Tibial nerve (tissue), 4 donors: ENCODE measurements around the gene LGALS4. TPM values are rescaled to one million over a fixed set of nuclear protein-coding genes. Genes with fewer than 3 reads are reported as not detected.
A peak's percentile ranks its signal among the peaks of the same experiment; 100 is the strongest.
"Not testable (repeated sequence)": the region's sequence is repeated elsewhere in the genome, so short reads cannot be mapped to it uniquely, and the experiment has no call there.

Experiments
- DNase-seq, 2 donors: peaks; one replicate each; pipeline ENCODE4 v3.0.0-alpha.2; 2019; ENCODE audit warnings: low spot score in 2 of 2
- H3K27ac ChIP-seq, 4 donors: fragments of 200-600 bp; sonication (generic) in 3 of 4; one replicate each; pipeline ENCODE4 v1.5.1; 2017 to 2019; ENCODE audit warnings: mild to moderate bottlenecking in 1 of 4
- H3K27me3 ChIP-seq, 2 donors: fragments of 200-600 bp; sonication (generic) in 1 of 2; one replicate each; pipeline versions ENCODE4 v1.5.1 to v1.6.0; 2017 to 2019
- H3K36me3 ChIP-seq, 3 donors: fragments of 200-600 bp; sonication (generic); one replicate each; pipeline ENCODE4 v1.5.1; 2018 to 2019
- H3K4me1 ChIP-seq, 4 donors: fragments of 200-600 bp; sonication (generic) in 3 of 4; one replicate each; pipeline ENCODE4 v1.5.1; 2017 to 2019
- H3K4me3 ChIP-seq, 4 donors: fragments of 200-600 bp; sonication (generic) in 3 of 4; one replicate each; pipeline ENCODE4 v1.5.1; 2017 to 2019; ENCODE audit warnings: mild to moderate bottlenecking in 1 of 4, moderate library complexity in 1 of 4
- H3K9me3 ChIP-seq, 4 donors: fragments of 200-600 bp; sonication (generic) in 3 of 4; one replicate each; pipeline ENCODE4 v1.5.1; 2017 to 2019
- CTCF ChIP-seq, 5 experiments: fragments of 200-600 bp in 3 of 5; fragments of 450-650 bp in 2 of 5; sonication (generic) in 3 of 5; IDR thresholded peaks; one replicate each; pipeline ENCODE4 v1.5.1; 2016 to 2019; ENCODE audit warnings: antibody characterized with exemption in 5 of 5, mild to moderate bottlenecking in 3 of 5, moderate library complexity in 2 of 5
- EP300 ChIP-seq, 2 donors: sonication (generic); formaldehyde crosslinking; IDR thresholded peaks; one replicate each; pipeline ENCODE4 v1.6.1; 2017; ENCODE audit warnings: antibody characterized with exemption in 2 of 2, mild to moderate bottlenecking in 1 of 2
- POLR2A ChIP-seq, 2 donors: fragments of 450-650 bp; IDR thresholded peaks; one replicate each; pipeline ENCODE4 v1.6.1; 2017; ENCODE audit warnings: antibody characterized with exemption in 2 of 2, mild to moderate bottlenecking in 2 of 2, moderate library complexity in 2 of 2
- WGBS, 2 donors: methylation state at CpG; one replicate each; pipeline ENCODE4 v1.1.5; 2018; 5-methylcytosine and 5-hydroxymethylcytosine counted together
- total RNA-seq, 4 donors: library from RNA; depleted of rRNA; stranded (reverse); fragments of >200 nt; gene quantifications; one replicate each; pipeline ENCODE4 v1.1.0, GENCODE V29; 2016

Gene LGALS4
- total RNA-seq, 4 donors from 2014 or later, result 0.20 to 2.1 (median 0.63) TPM; not detected in 1

DNA sequence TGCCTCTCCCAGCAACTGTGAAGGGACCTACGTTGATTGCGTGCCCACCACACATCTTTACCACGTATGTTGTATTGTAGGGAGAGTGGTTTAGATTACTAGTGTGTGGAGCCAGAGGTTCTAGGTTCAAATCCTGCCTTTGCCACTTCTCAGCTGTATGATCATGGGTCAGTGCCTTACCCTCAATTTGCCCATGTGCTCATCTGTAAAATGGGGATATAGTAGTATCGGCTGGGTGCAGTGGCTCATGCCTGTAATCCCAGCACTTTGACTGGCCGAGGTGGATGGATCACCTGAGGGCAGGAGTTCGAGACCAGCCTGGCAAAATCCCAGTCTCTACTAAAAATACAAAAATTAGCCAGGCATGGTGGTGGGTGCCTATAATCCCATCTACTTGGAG, 578 bp upstream of the LGALS4 start:
- H3K4me1 ChIP-seq, result no peaks in the 10 kb centered on the region
- 91 to 96% methylated on average over 6 of the region's 6 CpGs for WGBS, 2 donors
- DNase-seq, result no peak
- TF ChIP-seq CTCF (IDR thresholded peaks at IDR 0.05) (no peak), EP300 (IDR thresholded peaks at IDR 0.05) (no peak), POLR2A (IDR thresholded peaks at IDR 0.05) (no peak)
- H3K9me3 ChIP-seq, result no peaks in the 10 kb centered on the region
- peak overlapping the region in 1 of 4 donors; percentile 64 for H3K27ac ChIP-seq
- H3K36me3 ChIP-seq, result peaks cover 0 to 48% (median 22%) of the 10 kb centered on the region in 3 donors
- H3K4me3 ChIP-seq, result no peak overlapping the region
- H3K27me3 ChIP-seq, result no peaks in the 10 kb centered on the region

DNA sequence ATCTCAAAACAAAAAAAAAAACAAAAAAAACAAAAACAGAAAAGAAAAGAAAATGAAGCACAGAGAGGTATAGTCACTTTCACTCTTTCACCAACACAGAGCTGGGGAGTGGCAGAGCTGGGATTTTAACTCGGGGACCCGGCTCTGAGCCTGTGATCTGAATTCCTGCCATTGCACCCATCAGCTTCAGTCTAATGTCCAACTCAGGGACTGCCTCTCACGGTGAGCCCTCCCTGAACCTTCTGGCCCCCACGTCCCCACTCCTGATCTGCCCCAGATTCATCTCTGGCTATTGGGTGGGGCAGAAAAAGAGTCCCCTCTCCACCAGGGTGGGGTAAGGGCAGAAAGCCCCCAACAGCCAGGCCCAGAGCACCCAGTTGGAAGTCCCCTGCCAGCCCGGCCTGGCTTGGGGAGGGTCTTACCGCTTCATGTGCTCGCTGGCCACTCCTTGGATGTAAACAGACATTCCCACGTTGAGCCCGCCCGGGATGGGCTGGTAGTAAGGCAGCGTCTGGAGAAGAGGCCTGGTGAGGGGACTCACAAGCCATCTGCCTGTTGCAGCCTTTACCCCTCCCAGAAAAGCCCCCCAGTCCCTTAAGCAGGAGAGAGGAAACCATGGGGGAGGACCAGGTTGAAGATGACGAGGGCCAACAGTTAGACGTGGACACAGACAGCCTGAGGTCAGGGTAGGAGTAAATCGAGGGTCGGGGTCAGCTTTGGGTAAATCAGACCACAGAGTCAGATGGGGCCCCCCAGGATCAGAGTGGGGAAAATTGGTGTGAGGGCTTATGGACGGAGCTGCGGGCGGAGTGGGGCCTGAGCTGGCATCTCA, 520 bp downstream of the LGALS4 start:
- H3K9me3 ChIP-seq, result no peaks in the 10 kb centered on the region
- H3K27me3 ChIP-seq, result no peaks in the 10 kb centered on the region
- H3K36me3 ChIP-seq, result peaks cover 0 to 37% (median 22%) of the 10 kb centered on the region in 3 donors
- peak overlapping the region in 1 of 4 donors; percentile 70 for H3K27ac ChIP-seq
- WGBS, 2 donors, result 71 to 72% methylated on average over 18 of the region's 18 CpGs
- DNase-seq, result no peak
- TF ChIP-seq CTCF (IDR thresholded peaks at IDR 0.05) (no peak), POLR2A (IDR thresholded peaks at IDR 0.05) (no peak), EP300 (IDR thresholded peaks at IDR 0.05) (no peak)
- peak overlapping the region in 1 of 4 donors; percentile 18 for H3K4me3 ChIP-seq
- H3K4me1 ChIP-seq, result no peaks in the 10 kb centered on the region

- DNase-seq, result no peak
- WGBS, 2 donors, result 91 to 96% methylated on average over 7 to 8 of the region's 8 CpGs
These were observed 3.0 kb downstream of the LGALS4 start for GRCh38 chr19:38809592-38810252.

DNA sequence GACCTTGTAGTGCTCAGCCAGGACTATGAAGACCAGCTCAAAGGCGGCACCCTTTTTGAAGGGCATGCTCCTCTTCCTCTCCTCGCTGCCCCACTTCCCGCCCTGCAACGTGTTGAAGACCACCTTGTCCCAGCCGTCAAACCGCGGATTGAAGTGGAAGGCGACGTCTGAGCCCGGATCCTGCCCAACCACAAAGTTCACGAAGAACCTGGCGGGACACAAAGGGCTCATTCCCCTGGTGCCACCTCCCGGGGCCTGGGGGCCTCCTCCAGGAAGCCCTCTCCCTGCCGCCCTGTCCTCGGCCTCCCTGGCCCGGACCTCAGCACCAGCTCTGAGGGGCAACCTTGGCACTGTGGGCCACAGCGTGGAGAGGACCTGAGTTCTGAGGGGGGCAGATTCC, 4.0 kb downstream of the LGALS4 start:
- Histone ChIP-seq H3K27me3 (no peaks in the 10 kb centered on the region), H3K27ac (no peak overlapping the region), H3K4me1 (no peaks in the 10 kb centered on the region), H3K4me3 (no peak overlapping the region), H3K36me3 (peaks cover 0 to 28% (median 2%) of the 10 kb centered on the region in 3 donors), H3K9me3 (no peaks in the 10 kb centered on the region)
- DNase-seq, result no peak
- 94 to 97% methylated on average over 17 of the region's 17 CpGs for WGBS, 2 donors
- TF ChIP-seq POLR2A (IDR thresholded peaks at IDR 0.05) (no peak), CTCF (IDR thresholded peaks at IDR 0.05) (no peak), EP300 (IDR thresholded peaks at IDR 0.05) (no peak)

More at GRCh38 chr19:38809592-38810252, 3.0 kb downstream of the LGALS4 start:
- no peaks in the 10 kb centered on the region for H3K4me1 ChIP-seq
- peaks cover 0 to 22% (median 0%) of the 10 kb centered on the region in 3 donors for H3K36me3 ChIP-seq
- no peak overlapping the region for H3K27ac ChIP-seq
- H3K27me3 ChIP-seq, result no peaks in the 10 kb centered on the region
- TF ChIP-seq POLR2A (IDR thresholded peaks at IDR 0.05), result no peak
- no peak for TF ChIP-seq EP300 (IDR thresholded peaks at IDR 0.05)
- TF ChIP-seq CTCF (IDR thresholded peaks at IDR 0.05), result no peak
- no peak overlapping the region for H3K4me3 ChIP-seq
- no peaks in the 10 kb centered on the region for H3K9me3 ChIP-seq

- not testable (repeated sequence) for DNase-seq, H3K4me1 ChIP-seq, H3K27me3 ChIP-seq, H3K9me3 ChIP-seq, H3K27ac ChIP-seq, H3K4me3 ChIP-seq
- H3K36me3 ChIP-seq, result peaks cover 0 to 28% (median 5%) of the 10 kb centered on the region in 3 donors
- WGBS, 2 donors, result 84 to 87% methylated on average over 18 of the region's 18 CpGs
These were observed 5.2 kb downstream of the LGALS4 start for GRCh38 chr19:38807374-38808098.
